OCI-LY3 (cell line): ENCODE data around the gene LIME1.

ENCODE experiments used
- H2AFZ ChIP-seq: fragments of 200-600, 300-600 bp; shearing (Covaris generic); 2 replicates; pipeline ENCODE4 v1.6.0; 2014; ENCODE audit warnings: antibody characterized with exemption, low read depth, low read length
- H3K27ac ChIP-seq: fragments of 200-600, 300-600 bp; sonication (generic); 2 replicates; pipeline ENCODE4 v1.5.1; 2014; ENCODE audit warnings: mild to moderate bottlenecking, low read length, moderate library complexity, mixed read lengths
- H3K27me3 ChIP-seq: fragments of 200-600, 300-600 bp; sonication (generic); 2 replicates; pipeline ENCODE4 v1.6.1; 2014; ENCODE audit warnings: low read depth, low read length, mixed read lengths
- H3K36me3 ChIP-seq: fragments of 200-600, 300-600 bp; sonication (generic); replicated peaks from 2 replicates; pipeline ENCODE3; 2014; ENCODE audit warnings: low read depth, low read length, mixed read lengths
- H3K4me1 ChIP-seq: fragments of 300-600, 200-600 bp; sonication (generic); 2 replicates; pipeline ENCODE4 v1.6.1; 2014; ENCODE audit warnings: low read length, mixed read lengths
- H3K4me2 ChIP-seq: fragments of 200-600, 300-600 bp; sonication (generic); 2 replicates; pipeline ENCODE4 v1.6.1; 2014; ENCODE audit warnings: low read length, mixed read lengths
- H3K4me3 ChIP-seq: fragments of 300-600, 200-600 bp; sonication (generic); 2 replicates; pipeline ENCODE4 v1.5.1; 2014; ENCODE audit warnings: antibody characterized with exemption, mild to moderate bottlenecking, low read length, moderate library complexity
- H3K79me2 ChIP-seq: fragments of 300-600, 200-600 bp; shearing (Covaris generic); 2 replicates; pipeline ENCODE4 v1.6.1; 2014; ENCODE audit warnings: mild to moderate bottlenecking, low read length, mixed read lengths
- H3K9ac ChIP-seq: fragments of 300-600, 200-600 bp; shearing (Covaris generic); 2 replicates; pipeline ENCODE4 v1.6.0; 2014; ENCODE audit warnings: mild to moderate bottlenecking, low read length, moderate library complexity
- H3K9me3 ChIP-seq: fragments of 200-600, 300-600 bp; shearing (Covaris generic); 2 replicates; pipeline ENCODE4 v1.6.1; 2014; ENCODE audit warnings: low read length, mixed read lengths; ENCODE audit not compliant: insufficient read depth
- H4K20me1 ChIP-seq: fragments of 200-600, 300-600 bp; sonication (generic); 2 replicates; pipeline ENCODE4 v1.6.1; 2016; ENCODE audit warnings: low read length, mixed read lengths; ENCODE audit not compliant: insufficient read depth
- EZH2phosphoT487 ChIP-seq: fragments of 200-600 bp; shearing (Covaris generic); IDR thresholded peaks from 2 replicates; pipeline ENCODE4 v1.6.1; 2018; ENCODE audit warnings: antibody characterized with exemption, mixed run types, low read depth
- TF ChIP-seq, protein P1 (sequence below): fragments of 200-600, 300-600 bp; sonication (generic); IDR thresholded peaks from 2 replicates; pipeline ENCODE4 v1.5.1; 2014; ENCODE audit warnings: antibody characterized with exemption, low read length, low read depth

The LIME1 gene

DNA sequence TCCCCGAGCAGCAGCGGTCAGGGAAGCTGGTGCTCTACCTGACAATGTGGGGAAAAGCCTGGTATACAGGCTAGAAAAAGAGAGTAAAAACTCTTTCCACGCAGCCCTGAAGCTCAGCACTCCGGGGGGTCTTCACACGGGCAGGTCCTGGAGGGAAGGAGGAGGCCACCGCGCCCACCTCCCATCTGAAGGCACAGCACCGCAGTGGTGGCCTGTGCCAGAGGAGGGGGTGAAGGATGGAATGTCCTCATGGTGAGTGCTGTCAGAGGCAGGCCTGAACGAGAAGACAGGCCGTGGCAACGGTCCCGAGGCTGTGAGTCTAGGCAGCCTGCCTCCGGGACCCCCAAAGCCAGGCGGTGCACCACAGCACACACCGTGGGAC is 9.0 kb downstream of the LIME1 start:
- Histone ChIP-seq H3K79me2 (no peaks in the 10 kb centered on the region), H3K36me3 (peaks cover 15% of the 10 kb centered on the region), H3K4me3 (no peak overlapping the region), H3K9me3 (no peaks in the 10 kb centered on the region), H4K20me1 (no peaks in the 10 kb centered on the region), H3K9ac (no peak overlapping the region), H3K27ac (no peak overlapping the region), H2AFZ (no peak overlapping the region), H3K4me1 (peaks cover 5% of the 10 kb centered on the region; the same call in 1 of the 2 replicates), H3K27me3 (no peaks in the 10 kb centered on the region), H3K4me2 (no peak overlapping the region)
- TF ChIP-seq, protein P1, sequence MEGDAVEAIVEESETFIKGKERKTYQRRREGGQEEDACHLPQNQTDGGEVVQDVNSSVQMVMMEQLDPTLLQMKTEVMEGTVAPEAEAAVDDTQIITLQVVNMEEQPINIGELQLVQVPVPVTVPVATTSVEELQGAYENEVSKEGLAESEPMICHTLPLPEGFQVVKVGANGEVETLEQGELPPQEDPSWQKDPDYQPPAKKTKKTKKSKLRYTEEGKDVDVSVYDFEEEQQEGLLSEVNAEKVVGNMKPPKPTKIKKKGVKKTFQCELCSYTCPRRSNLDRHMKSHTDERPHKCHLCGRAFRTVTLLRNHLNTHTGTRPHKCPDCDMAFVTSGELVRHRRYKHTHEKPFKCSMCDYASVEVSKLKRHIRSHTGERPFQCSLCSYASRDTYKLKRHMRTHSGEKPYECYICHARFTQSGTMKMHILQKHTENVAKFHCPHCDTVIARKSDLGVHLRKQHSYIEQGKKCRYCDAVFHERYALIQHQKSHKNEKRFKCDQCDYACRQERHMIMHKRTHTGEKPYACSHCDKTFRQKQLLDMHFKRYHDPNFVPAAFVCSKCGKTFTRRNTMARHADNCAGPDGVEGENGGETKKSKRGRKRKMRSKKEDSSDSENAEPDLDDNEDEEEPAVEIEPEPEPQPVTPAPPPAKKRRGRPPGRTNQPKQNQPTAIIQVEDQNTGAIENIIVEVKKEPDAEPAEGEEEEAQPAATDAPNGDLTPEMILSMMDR: no peak
- no peak for TF ChIP-seq EZH2phosphoT487

DNA sequence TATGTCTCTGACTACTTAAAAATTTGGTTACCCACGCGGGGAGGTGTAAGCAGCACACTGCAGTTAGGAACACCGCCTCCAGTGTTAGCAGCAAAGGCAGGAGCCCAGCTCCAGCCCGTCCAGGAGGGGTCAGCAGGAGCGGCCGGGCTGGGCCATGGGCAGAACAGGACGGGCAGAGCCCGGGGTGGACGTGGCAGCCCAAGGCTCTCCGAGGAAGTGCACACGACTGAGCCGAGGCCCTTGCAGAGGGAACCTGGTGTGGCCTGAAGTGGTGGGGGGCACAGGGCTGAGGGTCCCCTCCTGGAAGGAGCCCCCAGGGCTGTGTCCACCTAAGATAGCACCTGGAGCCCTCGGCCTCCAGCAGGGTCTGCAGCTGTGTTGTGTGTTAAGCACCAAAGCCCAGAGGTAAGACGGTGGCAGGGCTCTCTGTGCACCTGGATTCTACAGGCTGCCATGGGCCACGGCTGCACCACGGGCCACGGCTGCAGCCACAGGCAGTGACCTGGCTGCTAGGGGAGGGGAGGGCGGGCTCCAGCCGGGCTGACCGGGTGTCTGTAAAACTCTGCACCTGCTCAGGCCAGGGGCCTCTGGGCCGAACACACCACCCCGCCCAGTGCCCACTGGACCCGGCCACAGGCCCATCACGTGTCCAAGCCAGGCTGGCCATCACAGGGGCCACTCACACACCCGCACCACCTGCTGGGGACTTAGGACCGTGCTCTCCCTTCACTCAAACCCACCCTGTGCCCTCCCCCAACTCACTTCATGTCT is 9.7 kb downstream of the LIME1 start:
- Histone ChIP-seq H3K9me3 (no peaks in the 10 kb centered on the region), H3K27ac (no peak overlapping the region), H3K27me3 (no peaks in the 10 kb centered on the region), H3K9ac (no peak overlapping the region), H3K36me3 (peaks cover 15% of the 10 kb centered on the region), H3K4me1 (peaks cover under 1% of the 10 kb centered on the region; the same call in 1 of the 2 replicates), H3K4me3 (no peak overlapping the region), H4K20me1 (no peaks in the 10 kb centered on the region), H3K4me2 (no peak overlapping the region), H2AFZ (no peak overlapping the region), H3K79me2 (no peaks in the 10 kb centered on the region)
- no peak for TF ChIP-seq EZH2phosphoT487
- TF ChIP-seq, protein P1: no peak

DNA sequence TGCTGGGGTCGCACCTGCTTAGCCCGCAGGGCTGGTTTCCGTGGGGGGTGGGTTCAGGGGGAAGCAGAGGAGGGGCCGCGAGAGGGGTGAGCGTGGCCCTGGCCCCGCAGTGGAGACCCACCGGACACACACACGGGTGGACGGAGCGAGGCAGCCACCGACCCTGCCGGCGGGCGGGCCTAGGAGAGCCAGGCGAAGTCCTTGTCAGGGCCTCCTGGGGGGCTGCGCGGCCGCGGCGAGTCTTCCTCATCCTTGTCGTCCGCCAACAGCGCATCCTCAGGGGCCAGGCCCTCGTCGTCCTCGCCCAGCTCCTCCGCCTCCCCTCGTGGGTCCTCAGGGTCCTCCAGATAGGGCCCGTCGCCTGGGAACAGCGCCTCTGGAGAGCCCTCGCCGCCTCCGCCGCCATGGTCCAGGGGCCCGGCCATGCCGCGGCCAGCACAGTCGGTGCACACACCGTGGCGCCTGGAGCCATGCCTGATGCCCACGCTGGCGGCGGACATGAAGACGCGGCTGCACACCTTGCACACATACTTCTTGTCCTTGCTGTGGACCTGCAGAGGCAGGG is 10.4 kb downstream of the LIME1 start:
- TF ChIP-seq, protein P1: no peak
- TF ChIP-seq EZH2phosphoT487: no peak
- H3K27me3 ChIP-seq: no peaks in the 10 kb centered on the region
- no peak overlapping the region for H3K27ac ChIP-seq
- H3K4me1 ChIP-seq: no peaks in the 10 kb centered on the region
- H3K4me2 ChIP-seq: no peak overlapping the region
- no peak overlapping the region for H2AFZ ChIP-seq
- H3K9me3 ChIP-seq: no peaks in the 10 kb centered on the region
- no peaks in the 10 kb centered on the region for H4K20me1 ChIP-seq
- no peak overlapping the region for H3K9ac ChIP-seq
- H3K4me3 ChIP-seq: no peak overlapping the region
- H3K79me2 ChIP-seq: no peaks in the 10 kb centered on the region
- peaks cover 11% of the 10 kb centered on the region for H3K36me3 ChIP-seq

DNA sequence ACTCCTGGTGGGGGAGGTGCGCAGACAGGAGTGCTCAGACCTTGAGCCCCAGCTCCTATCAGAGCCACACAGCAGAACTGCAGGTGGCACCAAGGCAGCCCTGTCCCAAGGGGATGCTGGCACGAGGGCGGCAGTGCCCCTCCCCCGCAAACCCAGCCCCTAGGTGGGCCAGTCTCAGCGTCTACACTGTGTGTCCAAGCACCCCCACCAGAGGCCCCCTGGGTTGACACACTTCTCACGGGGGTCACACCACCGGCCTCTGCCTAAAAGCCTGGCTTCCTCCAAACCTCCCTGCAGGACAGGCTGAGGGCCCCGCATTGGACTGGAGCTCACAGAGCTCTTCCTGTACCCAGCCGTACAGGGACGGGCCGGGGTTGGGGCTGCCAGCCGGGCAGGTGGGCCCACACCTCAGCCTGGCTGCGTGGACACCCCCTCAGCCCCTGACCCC is 11.2 kb downstream of the LIME1 start:
- Histone ChIP-seq H3K4me1 (no peaks in the 10 kb centered on the region), H3K4me2 (no peak overlapping the region)

More for the DNA sequence above, 11.2 kb downstream of the LIME1 start:
- H3K4me3 ChIP-seq: no peak overlapping the region
- no peak overlapping the region for H2AFZ ChIP-seq
- H3K27me3 ChIP-seq: no peaks in the 10 kb centered on the region
- H3K27ac ChIP-seq: no peak overlapping the region
- no peaks in the 10 kb centered on the region for H3K79me2 ChIP-seq
- no peaks in the 10 kb centered on the region for H4K20me1 ChIP-seq
- no peak overlapping the region for H3K9ac ChIP-seq
- TF ChIP-seq EZH2phosphoT487: no peak
- TF ChIP-seq, protein P1: no peak
- no peaks in the 10 kb centered on the region for H3K9me3 ChIP-seq
- H3K36me3 ChIP-seq: peaks cover 8% of the 10 kb centered on the region
